Measurements from ENCODE around the gene DTD2.
A peak's percentile ranks its signal among the peaks of the same experiment; 100 is the strongest.
"Not testable (repeated sequence)": the region's sequence is repeated elsewhere in the genome, so short reads cannot be mapped to it uniquely, and the experiment has no call there.

Gene DTD2

GRCh38 chr14:31456841-31457664, at the start of gene DTD2:
Gene DTD2 (minus strand): TSS chr14:31457506. CDS start chr14:31457393, 113 bp downstream.
- DNase-seq: peak; percentile 98 to 99

- DNase-seq: no peak
These were observed 48.1 kb upstream of the DTD2 start for GRCh38 chr14:31505411-31505810.

- no peak for DNase-seq
These were observed 44.6 kb upstream of the DTD2 start for GRCh38 chr14:31501870-31502269.

- DNase-seq: no peak
These were observed 35.6 kb upstream of the DTD2 start for GRCh38 chr14:31492759-31493498.

- no peak for DNase-seq
These were observed 32.4 kb upstream of the DTD2 start for GRCh38 chr14:31489691-31490090.

GRCh38 chr14:31487886-31488285, 30.6 kb upstream of the DTD2 start, which contains the start of gene GPR33:
Gene GPR33 (minus strand): TSS chr14:31488039. CDS start chr14:31483965, 4,074 bp downstream.
- no peak for DNase-seq

- no peak for DNase-seq
These were observed 29.5 kb upstream of the DTD2 start for GRCh38 chr14:31486764-31487163.

- DNase-seq: no peak
These were observed 27.4 kb upstream of the DTD2 start for GRCh38 chr14:31484754-31485153.

GRCh38 chr14:31480156-31480555, 22.9 kb upstream of the DTD2 start:
- DNase-seq: no peak

GRCh38 chr14:31479027-31479426, 21.7 kb upstream of the DTD2 start:
- no peak for DNase-seq

- DNase-seq: no peak
These were observed 19.9 kb upstream of the DTD2 start for GRCh38 chr14:31477248-31477647.

- no peak for DNase-seq
These were observed 19.0 kb upstream of the DTD2 start for GRCh38 chr14:31476131-31476866.

GRCh38 chr14:31466554-31466953, 9.2 kb upstream of the DTD2 start:
- no peak for DNase-seq

GRCh38 chr14:31465111-31465510, 7.8 kb upstream of the DTD2 start:
- DNase-seq: no peak

- not testable (repeated sequence) for DNase-seq
These were observed 5.1 kb upstream of the DTD2 start for GRCh38 chr14:31462450-31462849.

GRCh38 chr14:31461545-31461944, 4.2 kb upstream of the DTD2 start:
- DNase-seq: no peak

GRCh38 chr14:31457665-31458659, 656 bp upstream of the DTD2 start:
- no peak for DNase-seq

- peak in 1 of 2 experiments; percentile 70 for DNase-seq
These were observed 7.2 kb downstream of the DTD2 start for GRCh38 chr14:31449971-31450610.

- DNase-seq: no peak
These were observed 8.2 kb downstream of the DTD2 start for GRCh38 chr14:31449136-31449535.

- no peak for DNase-seq
These were observed 11.6 kb downstream of the DTD2 start for GRCh38 chr14:31445703-31446102.

- DNase-seq: no peak
These were observed 15.0 kb downstream of the DTD2 start for GRCh38 chr14:31442284-31442683.
